HUES64 (cell line): ENCODE data around the gene LRRC63.

Experiments
- H3K27ac ChIP-seq: 2 replicates; pipeline ENCODE4 v1.7.0; 2013; ENCODE audit warnings: low read depth, low read length, inconsistent platforms
- H3K27me3 ChIP-seq: 2 replicates; pipeline ENCODE4 v1.6.1; 2013; ENCODE audit warnings: mild to moderate bottlenecking, low read length; ENCODE audit not compliant: insufficient read depth
- H3K36me3 ChIP-seq: 2 replicates; pipeline ENCODE4 v1.6.1; 2013; ENCODE audit warnings: mild to moderate bottlenecking, low read length; ENCODE audit not compliant: insufficient read depth
- H3K4me1 ChIP-seq: 2 replicates; pipeline ENCODE4 v1.6.1; 2013; ENCODE audit warnings: mild to moderate bottlenecking, low read length, moderate library complexity; ENCODE audit not compliant: insufficient read depth
- H3K4me3 ChIP-seq: 2 replicates; pipeline ENCODE4 v1.5.1; 2013; ENCODE audit warnings: mild to moderate bottlenecking, low read length, moderate library complexity
- H3K9ac ChIP-seq: 2 replicates; pipeline ENCODE4 v1.6.1; 2013; ENCODE audit warnings: mild to moderate bottlenecking, low read depth, low read length
- H3K9me3 ChIP-seq: 2 replicates; pipeline ENCODE4 v1.6.1; 2013; ENCODE audit warnings: low read depth, low read length; ENCODE audit not compliant: insufficient read depth
- WGBS: fragments of 150-250, 120-280 bp; methylation state at CpG from one replicate; pipeline ENCODE4 v1.1.7; 2013; ENCODE audit warnings: missing lambda C conversion rate; 5-methylcytosine and 5-hydroxymethylcytosine counted together

LRRC63 gene

GRCh38 chr13:46293436-46293835, 81.7 kb downstream of the LRRC63 start:
- no peaks in the 10 kb centered on the region for H3K36me3 ChIP-seq
- no peak overlapping the region for H3K9ac ChIP-seq
- no peaks in the 10 kb centered on the region for H3K27me3 ChIP-seq
- peaks cover 5% of the 10 kb centered on the region; the same call in 1 of the 2 replicates for H3K4me1 ChIP-seq
- H3K27ac ChIP-seq: no peak overlapping the region
- H3K4me3 ChIP-seq: no peak overlapping the region
- no peaks in the 10 kb centered on the region for H3K9me3 ChIP-seq
- 88% methylated on average over 3 of the region's 3 CpGs for WGBS

GRCh38 chr13:46295491-46296114, 83.9 kb downstream of the LRRC63 start:
- H3K9ac ChIP-seq: no peak overlapping the region
- no peak overlapping the region for H3K27ac ChIP-seq

GRCh38 chr13:46296115-46296822, 84.5 kb downstream of the LRRC63 start:
- WGBS: 87% methylated on average over 3 of the region's 3 CpGs
- no peaks in the 10 kb centered on the region for H3K36me3 ChIP-seq
- peaks cover 5% of the 10 kb centered on the region; the same call in 1 of the 2 replicates for H3K4me1 ChIP-seq
- no peak overlapping the region for H3K4me3 ChIP-seq
- no peak overlapping the region for H3K27ac ChIP-seq
- no peak overlapping the region for H3K9ac ChIP-seq
- no peaks in the 10 kb centered on the region for H3K27me3 ChIP-seq
- no peaks in the 10 kb centered on the region for H3K9me3 ChIP-seq

More at GRCh38 chr13:46295491-46296114, 83.9 kb downstream of the LRRC63 start:
- Histone ChIP-seq H3K27me3 (no peaks in the 10 kb centered on the region), H3K9me3 (no peaks in the 10 kb centered on the region), H3K4me3 (no peak overlapping the region), H3K36me3 (no peaks in the 10 kb centered on the region), H3K4me1 (peaks cover 5% of the 10 kb centered on the region; the same call in 1 of the 2 replicates)
- 92% methylated on average over 6 of the region's 7 CpGs for WGBS

- H3K9me3 ChIP-seq: peaks cover under 1% of the 10 kb centered on the region; the same call in 1 of the 2 replicates
- no peak overlapping the region for H3K9ac ChIP-seq
- 85% methylated on average over 3 of the region's 3 CpGs for WGBS
- H3K4me1 ChIP-seq: peaks cover 5% of the 10 kb centered on the region; the same call in 1 of the 2 replicates
- no peaks in the 10 kb centered on the region for H3K36me3 ChIP-seq
- H3K4me3 ChIP-seq: no peak overlapping the region
- H3K27me3 ChIP-seq: no peaks in the 10 kb centered on the region
- H3K27ac ChIP-seq: no peak overlapping the region
Observed at GRCh38 chr13:46296921-46297320, 85.2 kb downstream of the LRRC63 start.

GRCh38 chr13:46297361-46297811, 85.7 kb downstream of the LRRC63 start:
- no peak overlapping the region for H3K27ac ChIP-seq
- no peaks in the 10 kb centered on the region for H3K27me3 ChIP-seq
- H3K4me3 ChIP-seq: no peak overlapping the region
- H3K9me3 ChIP-seq: peaks cover 3% of the 10 kb centered on the region; the same call in 1 of the 2 replicates
- H3K9ac ChIP-seq: no peak overlapping the region
- no peaks in the 10 kb centered on the region for H3K36me3 ChIP-seq
- 93% methylated on average over 3 of the region's 3 CpGs for WGBS
- H3K4me1 ChIP-seq: peaks cover 5% of the 10 kb centered on the region; the same call in 1 of the 2 replicates

GRCh38 chr13:46303742-46304385, 92.1 kb downstream of the LRRC63 start:
- 93% methylated on average over 6 of the region's 7 CpGs for WGBS
- no peak overlapping the region for H3K4me3 ChIP-seq
- no peak overlapping the region for H3K9ac ChIP-seq
- peaks cover 3% of the 10 kb centered on the region; the same call in 1 of the 2 replicates for H3K9me3 ChIP-seq
- no peak overlapping the region for H3K27ac ChIP-seq
- no peaks in the 10 kb centered on the region for H3K27me3 ChIP-seq
- no peaks in the 10 kb centered on the region for H3K4me1 ChIP-seq
- H3K36me3 ChIP-seq: no peaks in the 10 kb centered on the region

- Histone ChIP-seq H3K4me3 (no peak overlapping the region), H3K27me3 (no peaks in the 10 kb centered on the region), H3K9ac (no peak overlapping the region), H3K27ac (no peak overlapping the region), H3K4me1 (no peaks in the 10 kb centered on the region), H3K36me3 (no peaks in the 10 kb centered on the region), H3K9me3 (peaks cover 3% of the 10 kb centered on the region; the same call in 1 of the 2 replicates)
- 80% methylated on average over 3 of the region's 3 CpGs for WGBS
Observed at GRCh38 chr13:46304546-46304945, 92.8 kb downstream of the LRRC63 start.

- Histone ChIP-seq H3K9me3 (no peaks in the 10 kb centered on the region), H3K27ac (no peak overlapping the region), H3K36me3 (no peaks in the 10 kb centered on the region), H3K4me3 (no peak overlapping the region), H3K4me1 (no peaks in the 10 kb centered on the region), H3K27me3 (no peaks in the 10 kb centered on the region), H3K9ac (no peak overlapping the region)
- 90% methylated on average over 1 of the region's 1 CpG for WGBS
Observed at GRCh38 chr13:46307554-46307953, 95.8 kb downstream of the LRRC63 start.

- H3K9ac ChIP-seq: no peak overlapping the region
- WGBS: 86% methylated on average over 1 of the region's 1 CpG
Observed at GRCh38 chr13:46310066-46310465, 98.3 kb downstream of the LRRC63 start.

GRCh38 chr13:46311217-46311616, 99.5 kb downstream of the LRRC63 start:
- no peaks in the 10 kb centered on the region for H3K4me1 ChIP-seq
- H3K27me3 ChIP-seq: no peaks in the 10 kb centered on the region
- no peak overlapping the region for H3K4me3 ChIP-seq
- 91% methylated on average over 1 of the region's 2 CpGs for WGBS
- H3K9ac ChIP-seq: no peak overlapping the region
- no peak overlapping the region for H3K27ac ChIP-seq
- H3K9me3 ChIP-seq: no peaks in the 10 kb centered on the region
- H3K36me3 ChIP-seq: no peaks in the 10 kb centered on the region

More at GRCh38 chr13:46310066-46310465, 98.3 kb downstream of the LRRC63 start:
- Histone ChIP-seq H3K9me3 (no peaks in the 10 kb centered on the region), H3K4me3 (no peak overlapping the region), H3K4me1 (no peaks in the 10 kb centered on the region), H3K27me3 (no peaks in the 10 kb centered on the region), H3K36me3 (no peaks in the 10 kb centered on the region), H3K27ac (no peak overlapping the region)

GRCh38 chr13:46313024-46313423, 101.3 kb downstream of the LRRC63 start:
- Histone ChIP-seq H3K27me3 (no peaks in the 10 kb centered on the region), H3K36me3 (no peaks in the 10 kb centered on the region), H3K9me3 (no peaks in the 10 kb centered on the region), H3K4me3 (no peak overlapping the region), H3K27ac (no peak overlapping the region), H3K4me1 (no peaks in the 10 kb centered on the region), H3K9ac (no peak overlapping the region)
- WGBS: 88% methylated on average over 1 of the region's 1 CpG
